Neural progenitor cell (in vitro differentiated cells): ENCODE results near the gene KCNMA1.

Experiments used
- CTCF ChIP-seq: fragments of 200-600 bp; sonication (generic); IDR thresholded peaks from 2 replicates; pipeline ENCODE4 v1.5.1; 2017; ENCODE audit warnings: antibody characterized with exemption, mild to moderate bottlenecking
- EZH2 ChIP-seq: fragments of 200-600 bp; sonication (generic); IDR thresholded peaks from 2 replicates; pipeline ENCODE4 v1.6.1; 2017; ENCODE audit warnings: antibody characterized with exemption, mild to moderate bottlenecking, moderate library complexity
- EZH2phosphoT487 ChIP-seq: fragments of 200-600 bp; sonication (generic); IDR thresholded peaks from 2 replicates; pipeline ENCODE4 v1.6.1; 2017; ENCODE audit warnings: antibody characterized with exemption

DNA sequence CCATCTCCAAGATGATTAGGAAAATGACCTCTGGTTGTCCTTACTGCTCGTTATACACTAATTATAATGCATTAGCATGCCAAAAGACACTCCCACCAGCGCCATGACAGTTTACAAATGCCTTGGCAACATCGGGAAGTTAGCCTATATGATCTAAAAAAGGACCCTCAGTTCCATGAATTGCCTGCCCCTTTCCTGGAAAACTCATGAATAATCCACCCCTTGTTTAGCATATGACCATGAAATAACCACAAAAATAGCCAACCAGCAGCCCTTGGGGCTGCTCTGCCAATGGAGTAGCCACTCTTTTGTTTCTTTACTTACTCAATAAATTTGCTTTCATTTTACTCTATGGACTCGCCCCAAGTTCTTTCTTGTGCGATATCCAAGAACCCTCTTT, 41.6 kb upstream of the KCNMA1 start:
- TF ChIP-seq CTCF = no peak
- TF ChIP-seq EZH2 = no peak
- TF ChIP-seq EZH2phosphoT487 = no peak
